Mucosa of descending colon (tissue), 3 donors: Measurements from ENCODE around the gene SNPH. TPM values are rescaled to one million over a fixed set of nuclear protein-coding genes. Genes with fewer than 3 reads are reported as not detected.
"Not testable (repeated sequence)": the region's sequence is repeated elsewhere in the genome, so short reads cannot be mapped to it uniquely, and the experiment has no call there.

ENCODE experiments used
- ATAC-seq: fragments of 200-7000 bp; cut with Tn5 transposase; one replicate; pipeline ENCODE4 v1.9.1; 2020; ENCODE audit warnings: mild to moderate bottlenecking, moderate library complexity
- DNase-seq, 3 donors: peaks; one replicate each; pipeline ENCODE4 v3.0.0-alpha.2; 2020
- H3K36me3 ChIP-seq: fragments of 200-600 bp; one replicate; pipeline ENCODE4 v1.8.0; 2021; ENCODE audit warnings: low read depth, mild to moderate bottlenecking
- H3K4me1 ChIP-seq: fragments of 200-600 bp; one replicate; pipeline ENCODE4 v1.8.0; 2021; ENCODE audit warnings: low read depth, mild to moderate bottlenecking
- H3K4me3 ChIP-seq: fragments of 200-600 bp; one replicate; pipeline ENCODE4 v1.8.0; 2021; ENCODE audit warnings: mild to moderate bottlenecking
- H3K9me3 ChIP-seq: fragments of 200-600 bp; one replicate; pipeline ENCODE4 v1.8.0; 2021; ENCODE audit warnings: mild to moderate bottlenecking
- CTCF ChIP-seq: fragments of 200-600 bp; IDR thresholded peaks from one replicate; pipeline ENCODE4 v1.8.0; 2022; ENCODE audit warnings: antibody characterized with exemption, mild to moderate bottlenecking
- intact Hi-C, 2 donors: fragments of 100-400 bp; cut with DNase I in 1 of 2; cut with micrococcal nuclease in 1 of 2; formaldehyde crosslinking; loops; one replicate each; pipeline versions ENCODE4 v1.11.0 to v1.11.1; 2022; cut with DNase I, micrococcal nuclease
- total RNA-seq, 3 donors: library from RNA; stranded (reverse); fragmentation: NEBNext Ultra II Directional in 2 of 3; extraction: Animal tissue kit (Norgen Biotek cat#: 25700) in 2 of 3; gene quantifications; one replicate each; pipeline versions ENCODE4 v1.2.1 to v1.2.4, GENCODE V29; 2021 to 2023
- donor health status: DM: no; HTN: no; CAD: no; lungs with moderate emphysema.
- donor health status: DM: no; HTN: no; CAD: no.
- donor health status: DM: no; HTN: yes; CAD: no.

Gene SNPH
- total RNA-seq, 3 donors from 2014 or later, result 1.1 to 11.7 (median 2.2) TPM

- peaks cover 11% of the 10 kb centered on the region for H3K4me1 ChIP-seq
- intact Hi-C loops, result no loop called here
- DNase-seq (peak; percentile 56 to 79 (median 75)), ATAC-seq (peak; percentile 88)
- no peak overlapping the region for H3K4me3 ChIP-seq
- no peak for TF ChIP-seq CTCF
- H3K9me3 ChIP-seq, result no peaks in the 10 kb centered on the region
- no peaks in the 10 kb centered on the region for H3K36me3 ChIP-seq
Measured at GRCh38 chr20:1336699-1337367, 70.7 kb downstream of the SNPH start.

- no peak overlapping the region for H3K4me3 ChIP-seq
- ATAC-seq (no peak), DNase-seq (no peak)
- no peak for TF ChIP-seq CTCF
- H3K4me1 ChIP-seq, result peaks cover 11% of the 10 kb centered on the region
- intact Hi-C loops, result no loop called here
- H3K9me3 ChIP-seq, result no peaks in the 10 kb centered on the region
- no peaks in the 10 kb centered on the region for H3K36me3 ChIP-seq
Measured at GRCh38 chr20:1337441-1337840, 71.3 kb downstream of the SNPH start.

GRCh38 chr20:1338096-1338495 lies 72.0 kb downstream of the SNPH start:
- Histone ChIP-seq H3K4me1 (peaks cover 11% of the 10 kb centered on the region), H3K9me3 (no peaks in the 10 kb centered on the region), H3K4me3 (no peak overlapping the region), H3K36me3 (no peaks in the 10 kb centered on the region)
- intact Hi-C loops, result no loop called here
- DNase-seq, result no peak
- TF ChIP-seq CTCF, result no peak
- ATAC-seq, result no peak

GRCh38 chr20:1338801-1339200 lies 72.7 kb downstream of the SNPH start:
- Histone ChIP-seq H3K36me3 (no peaks in the 10 kb centered on the region), H3K4me3 (no peak overlapping the region), H3K4me1 (peaks cover 11% of the 10 kb centered on the region), H3K9me3 (no peaks in the 10 kb centered on the region)
- ATAC-seq (no peak), DNase-seq (no peak)
- intact Hi-C loops, result no loop called here
- TF ChIP-seq CTCF, result no peak

- intact Hi-C loops, result no loop called here
- Histone ChIP-seq H3K9me3 (no peaks in the 10 kb centered on the region), H3K36me3 (no peaks in the 10 kb centered on the region), H3K4me3 (no peak overlapping the region), H3K4me1 (peaks cover 7% of the 10 kb centered on the region)
- DNase-seq (no peak), ATAC-seq (peak; percentile 16)
- no peak for TF ChIP-seq CTCF
Measured at GRCh38 chr20:1341561-1342265, 75.6 kb downstream of the SNPH start.

GRCh38 chr20:1343446-1344124 lies 77.5 kb downstream of the SNPH start:
- H3K4me1 ChIP-seq, ATAC-seq, H3K4me3 ChIP-seq, H3K9me3 ChIP-seq, H3K36me3 ChIP-seq, intact Hi-C loops, DNase-seq: not testable (repeated sequence)
